GM23338 (cell line): ENCODE measurements around the gene RNF186. TPM values are rescaled to one million over a fixed set of nuclear protein-coding genes. Genes with fewer than 3 reads are reported as not detected.
A peak's percentile ranks its signal among the peaks of the same experiment; 100 is the strongest.

Experiments
- ATAC-seq: fragments of 200-7000 bp; cut with Tn5 transposase; 3 replicates; pipeline ENCODE4 v1.9.1; 2020
- DNase-seq: peaks from one replicate; pipeline ENCODE4 v3.0.0-alpha.2; 2015; ENCODE audit warnings: low spot score
- H2AFZ ChIP-seq: fragments of 200-600 bp; sonication (generic); 2 replicates; pipeline ENCODE4 v1.8.0; 2016; ENCODE audit warnings: antibody characterized with exemption, mild to moderate bottlenecking, moderate library complexity
- H3F3A ChIP-seq: fragments of 200-600 bp; sonication (generic); replicated peaks from 2 replicates; pipeline ENCODE4 v1.8.0; 2017; ENCODE audit warnings: antibody characterized with exemption, mixed run types, low read depth
- H3K27ac ChIP-seq: fragments of 200-600 bp; sonication (generic); 2 replicates; pipeline ENCODE4 v1.6.1; 2016; ENCODE audit warnings: low read depth
- H3K27me3 ChIP-seq: fragments of 200-600 bp; sonication (generic); 2 replicates; pipeline ENCODE4 v1.8.0; 2016; ENCODE audit warnings: mild to moderate bottlenecking, mixed run types, moderate library complexity; ENCODE audit not compliant: insufficient read depth
- H3K36me3 ChIP-seq: fragments of 200-600 bp; sonication (generic); 2 replicates; pipeline ENCODE4 v1.8.0; 2016; ENCODE audit warnings: mild to moderate bottlenecking; ENCODE audit not compliant: insufficient read depth
- H3K4me1 ChIP-seq: fragments of 200-600 bp; sonication (generic); 2 replicates; pipeline ENCODE4 v1.8.0; 2016; ENCODE audit warnings: mild to moderate bottlenecking, moderate library complexity; ENCODE audit not compliant: insufficient read depth
- H3K4me2 ChIP-seq: fragments of 200-600 bp; sonication (generic); 2 replicates; pipeline ENCODE4 v1.7.1; 2017; ENCODE audit warnings: mixed run types
- H3K4me3 ChIP-seq: fragments of 200-600 bp; sonication (generic); 2 replicates; pipeline ENCODE4 v1.6.1; 2016; ENCODE audit warnings: mixed run types
- H3K79me2 ChIP-seq: fragments of 200-600 bp; sonication (generic); replicated peaks from 2 replicates; pipeline ENCODE4 v1.8.0; 2017; ENCODE audit warnings: mild to moderate bottlenecking; ENCODE audit not compliant: insufficient read depth
- H3K9me2 ChIP-seq: fragments of 200-600 bp; sonication (generic); 2 replicates; pipeline ENCODE4 v1.8.0; 2017; ENCODE audit not compliant: insufficient read depth
- H4K20me1 ChIP-seq: fragments of 200-600 bp; sonication (generic); replicated peaks from 2 replicates; pipeline ENCODE4 v1.8.0; 2017; ENCODE audit warnings: mild to moderate bottlenecking; ENCODE audit not compliant: insufficient read depth
- H3K27ac Mint-ChIP-seq: 2 replicates; pipeline ENCODE4 v1.8.0; 2020; ENCODE audit warnings: inconsistent platforms, mild to moderate bottlenecking, moderate library complexity, mixed read lengths
- H3K27me3 Mint-ChIP-seq: 3 replicates; pipeline ENCODE4 v1.8.0; 2022; ENCODE audit warnings: low read depth, mild to moderate bottlenecking, moderate library complexity, mixed read lengths, inconsistent platforms; ENCODE audit not compliant: insufficient read depth, poor library complexity
- H3K36me3 Mint-ChIP-seq: 3 replicates; pipeline ENCODE4 v1.8.0; 2021; ENCODE audit warnings: low read depth, mild to moderate bottlenecking, inconsistent platforms, moderate library complexity, mixed read lengths
- H3K4me1 Mint-ChIP-seq: 3 replicates; pipeline ENCODE4 v1.8.0; 2020; ENCODE audit warnings: mild to moderate bottlenecking, inconsistent platforms, mixed read lengths
- H3K4me3 Mint-ChIP-seq: 3 replicates; pipeline ENCODE4 v1.8.0; 2021; ENCODE audit warnings: moderate library complexity, mild to moderate bottlenecking, inconsistent platforms, mixed read lengths
- H3K9me3 Mint-ChIP-seq: 3 replicates; pipeline ENCODE4 v1.8.0; 2020; ENCODE audit warnings: moderate library complexity, mild to moderate bottlenecking, inconsistent platforms, mixed read lengths
- CREB1 ChIP-seq: fragments of 250-450 bp; sonication (Bioruptor Pico); IDR thresholded peaks from 2 replicates; pipeline ENCODE4 v1.5.0; 2020; ENCODE audit warnings: low read depth, mild to moderate bottlenecking, moderate library complexity
- CTCF ChIP-seq, 2 experiments: fragments of 200-600 bp in 1 of 2; sonication (generic) in 1 of 2; conservative IDR thresholded peaks; 2 replicates each; pipeline versions ENCODE4 v1.5.1 to v1.6.1; 2016 to 2017; ENCODE audit warnings: antibody characterized with exemption in 2 of 2, low read depth in 2 of 2, mild to moderate bottlenecking in 2 of 2, moderate library complexity in 1 of 2
- ETS1 ChIP-seq: IDR thresholded peaks from 2 replicates; pipeline ENCODE4 v1.6.1; 2016; ENCODE audit warnings: antibody characterized with exemption
- EZH2 ChIP-seq: fragments of 200-600 bp; sonication (generic); IDR thresholded peaks from one replicate; pipeline ENCODE4 v1.8.0; 2017; ENCODE audit warnings: antibody characterized with exemption, mild to moderate bottlenecking, low read depth; ENCODE audit not compliant: unreplicated experiment
- EZH2phosphoT487 ChIP-seq: fragments of 200-600 bp; sonication (generic); IDR thresholded peaks from one replicate; pipeline ENCODE4 v1.8.1; 2018; ENCODE audit warnings: antibody characterized with exemption; ENCODE audit not compliant: unreplicated experiment
- JUNB ChIP-seq: IDR thresholded peaks from one replicate; pipeline ENCODE4 v1.6.1; 2016; ENCODE audit warnings: antibody characterized with exemption; ENCODE audit not compliant: unreplicated experiment
- NANOG ChIP-seq: IDR thresholded peaks from 2 replicates; pipeline ENCODE4 v1.6.1; 2016; ENCODE audit warnings: antibody characterized with exemption, borderline replicate concordance
- POLR2AphosphoS5 ChIP-seq: IDR thresholded peaks from 2 replicates; pipeline ENCODE4 v1.6.1; 2016; ENCODE audit warnings: antibody characterized with exemption, low read depth
- REST ChIP-seq: IDR thresholded peaks from one replicate; pipeline ENCODE4 v1.6.1; 2018; ENCODE audit warnings: antibody characterized with exemption; ENCODE audit not compliant: unreplicated experiment
- STAT1 ChIP-seq: IDR thresholded peaks from one replicate; pipeline ENCODE4 v1.6.1; 2016; ENCODE audit warnings: antibody characterized with exemption; ENCODE audit not compliant: unreplicated experiment
- ZNF114 ChIP-seq: fragments of 250-450 bp; sonication (Bioruptor Pico); IDR thresholded peaks from 2 replicates; pipeline ENCODE4 v1.5.0; 2020; ENCODE audit warnings: mild to moderate bottlenecking, moderate library complexity
- ZNF331 ChIP-seq: fragments of 250-450 bp; sonication (Bioruptor Pico); IDR thresholded peaks from 2 replicates; pipeline ENCODE4 v1.5.0; 2020; ENCODE audit warnings: low read depth, mild to moderate bottlenecking, moderate library complexity
- polyA plus RNA-seq: library from polyadenylated mRNA; unstranded; fragments of >200 nt; fragmentation: Nextera tagmentation; extraction: Ambion mirVana; gene quantifications from 2 replicates; pipeline ENCODE4 v1.2.1, GENCODE V29; 2016
- total RNA-seq: library from RNA; depleted of rRNA; stranded (reverse); fragments of >200 nt; shearing (Covaris generic); gene quantifications from 2 replicates; pipeline ENCODE4 v1.2.3, GENCODE V29; 2014
- TF ChIP-seq, protein P1 (sequence below): fragments of 250-450 bp; sonication (Bioruptor Pico); IDR thresholded peaks from 2 replicates; pipeline ENCODE4 v1.5.0; 2020; ENCODE audit warnings: mild to moderate bottlenecking, moderate library complexity

RNF186 gene
- total and polyA plus RNA-seq, 2 experiments from 2014 or later, result not detected

- H3K36me3 ChIP-seq, result no peaks in the 10 kb centered on the region
- no peaks in the 10 kb centered on the region for H3K9me2 ChIP-seq
- Mint-ChIP-seq H3K27me3 (peaks cover 22% of the 10 kb centered on the region), H3K36me3 (no peaks in the 10 kb centered on the region), H3K27ac (no peak overlapping the region), H3K4me3 (no peak overlapping the region), H3K9me3 (no peaks in the 10 kb centered on the region), H3K4me1 (peaks cover 31% of the 10 kb centered on the region)
- no peak overlapping the region; the same call in 1 of the 2 replicates for H2AFZ ChIP-seq
- ATAC-seq (peak; percentile 33), DNase-seq (no peak)
- no peaks in the 10 kb centered on the region for H3K27me3 ChIP-seq
- H3K79me2 ChIP-seq, result no peaks in the 10 kb centered on the region
- H3F3A ChIP-seq, result no peaks in the 10 kb centered on the region
- H3K4me1 ChIP-seq, result peaks cover 10% of the 10 kb centered on the region; the same call in 1 of the 2 replicates
- no peak overlapping the region for H3K4me2 ChIP-seq
- TF ChIP-seq REST (no peak), EZH2phosphoT487 (no peak), ZNF114 (no peak), ZNF331 (no peak), POLR2AphosphoS5 (no peak), CREB1 (CRISPR knock-in tag) (no peak), NANOG (no peak), EZH2 (no peak), ETS1 (no peak), CTCF (conservative IDR thresholded peaks at IDR 0.05; ENCODE audit: low read depth in 2 of 2) (no peak), STAT1 (no peak), JUNB (no peak)
- TF ChIP-seq, protein P1, sequence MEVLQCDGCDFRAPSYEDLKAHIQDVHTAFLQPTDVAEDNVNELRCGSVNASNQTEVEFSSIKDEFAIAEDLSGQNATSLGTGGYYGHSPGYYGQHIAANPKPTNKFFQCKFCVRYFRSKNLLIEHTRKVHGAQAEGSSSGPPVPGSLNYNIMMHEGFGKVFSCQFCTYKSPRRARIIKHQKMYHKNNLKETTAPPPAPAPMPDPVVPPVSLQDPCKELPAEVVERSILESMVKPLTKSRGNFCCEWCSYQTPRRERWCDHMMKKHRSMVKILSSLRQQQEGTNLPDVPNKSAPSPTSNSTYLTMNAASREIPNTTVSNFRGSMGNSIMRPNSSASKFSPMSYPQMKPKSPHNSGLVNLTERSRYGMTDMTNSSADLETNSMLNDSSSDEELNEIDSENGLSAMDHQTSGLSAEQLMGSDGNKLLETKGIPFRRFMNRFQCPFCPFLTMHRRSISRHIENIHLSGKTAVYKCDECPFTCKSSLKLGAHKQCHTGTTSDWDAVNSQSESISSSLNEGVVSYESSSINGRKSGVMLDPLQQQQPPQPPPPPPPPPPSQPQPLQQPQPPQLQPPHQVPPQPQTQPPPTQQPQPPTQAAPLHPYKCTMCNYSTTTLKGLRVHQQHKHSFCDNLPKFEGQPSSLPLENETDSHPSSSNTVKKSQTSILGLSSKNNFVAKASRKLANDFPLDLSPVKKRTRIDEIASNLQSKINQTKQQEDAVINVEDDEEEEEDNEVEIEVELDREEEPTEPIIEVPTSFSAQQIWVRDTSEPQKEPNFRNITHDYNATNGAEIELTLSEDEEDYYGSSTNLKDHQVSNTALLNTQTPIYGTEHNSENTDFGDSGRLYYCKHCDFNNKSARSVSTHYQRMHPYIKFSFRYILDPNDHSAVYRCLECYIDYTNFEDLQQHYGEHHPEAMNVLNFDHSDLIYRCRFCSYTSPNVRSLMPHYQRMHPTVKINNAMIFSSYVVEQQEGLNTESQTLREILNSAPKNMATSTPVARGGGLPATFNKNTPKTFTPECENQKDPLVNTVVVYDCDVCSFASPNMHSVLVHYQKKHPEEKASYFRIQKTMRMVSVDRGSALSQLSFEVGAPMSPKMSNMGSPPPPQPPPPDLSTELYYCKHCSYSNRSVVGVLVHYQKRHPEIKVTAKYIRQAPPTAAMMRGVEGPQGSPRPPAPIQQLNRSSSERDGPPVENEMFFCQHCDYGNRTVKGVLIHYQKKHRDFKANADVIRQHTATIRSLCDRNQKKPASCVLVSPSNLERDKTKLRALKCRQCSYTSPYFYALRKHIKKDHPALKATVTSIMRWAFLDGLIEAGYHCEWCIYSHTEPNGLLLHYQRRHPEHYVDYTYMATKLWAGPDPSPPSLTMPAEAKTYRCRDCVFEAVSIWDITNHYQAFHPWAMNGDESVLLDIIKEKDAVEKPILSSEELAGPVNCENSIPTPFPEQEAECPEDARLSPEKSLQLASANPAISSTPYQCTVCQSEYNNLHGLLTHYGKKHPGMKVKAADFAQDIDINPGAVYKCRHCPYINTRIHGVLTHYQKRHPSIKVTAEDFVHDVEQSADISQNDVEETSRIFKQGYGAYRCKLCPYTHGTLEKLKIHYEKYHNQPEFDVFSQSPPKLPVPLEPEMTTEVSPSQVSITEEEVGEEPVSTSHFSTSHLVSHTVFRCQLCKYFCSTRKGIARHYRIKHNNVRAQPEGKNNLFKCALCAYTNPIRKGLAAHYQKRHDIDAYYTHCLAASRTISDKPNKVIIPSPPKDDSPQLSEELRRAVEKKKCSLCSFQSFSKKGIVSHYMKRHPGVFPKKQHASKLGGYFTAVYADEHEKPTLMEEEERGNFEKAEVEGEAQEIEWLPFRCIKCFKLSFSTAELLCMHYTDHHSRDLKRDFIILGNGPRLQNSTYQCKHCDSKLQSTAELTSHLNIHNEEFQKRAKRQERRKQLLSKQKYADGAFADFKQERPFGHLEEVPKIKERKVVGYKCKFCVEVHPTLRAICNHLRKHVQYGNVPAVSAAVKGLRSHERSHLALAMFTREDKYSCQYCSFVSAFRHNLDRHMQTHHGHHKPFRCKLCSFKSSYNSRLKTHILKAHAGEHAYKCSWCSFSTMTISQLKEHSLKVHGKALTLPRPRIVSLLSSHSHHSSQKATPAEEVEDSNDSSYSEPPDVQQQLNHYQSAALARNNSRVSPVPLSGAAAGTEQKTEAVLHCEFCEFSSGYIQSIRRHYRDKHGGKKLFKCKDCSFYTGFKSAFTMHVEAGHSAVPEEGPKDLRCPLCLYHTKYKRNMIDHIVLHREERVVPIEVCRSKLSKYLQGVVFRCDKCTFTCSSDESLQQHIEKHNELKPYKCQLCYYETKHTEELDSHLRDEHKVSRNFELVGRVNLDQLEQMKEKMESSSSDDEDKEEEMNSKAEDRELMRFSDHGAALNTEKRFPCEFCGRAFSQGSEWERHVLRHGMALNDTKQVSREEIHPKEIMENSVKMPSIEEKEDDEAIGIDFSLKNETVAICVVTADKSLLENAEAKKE, result no peak
- H4K20me1 ChIP-seq, result no peaks in the 10 kb centered on the region; the same call in 1 of the 2 replicates
- no peak overlapping the region for H3K27ac ChIP-seq
- no peak overlapping the region for H3K4me3 ChIP-seq
Observed at GRCh38 chr1:19768353-19769210, 46.5 kb downstream of the RNF186 start.
